Mammary microvascular endothelial cell (primary cell): ENCODE data around the gene TMC6. TPM values are rescaled to one million over a fixed set of nuclear protein-coding genes. Genes with fewer than 3 reads are reported as not detected.

Source experiments
- total RNA-seq: library from RNA; depleted of rRNA; stranded (reverse); fragments of >200 nt; gene quantifications from 2 replicates; pipeline ENCODE4 v1.2.3, GENCODE V29; 2015

TMC6 gene
- total RNA-seq: 35.5 and 43.2 TPM in 2 replicates

GRCh38 chr17:78128551-78129350 is at the start of gene TMC6:
Gene TMC6, minus strand, starts transcription at chr17:78128755. Its CDS starts 1,923 bp downstream, at chr17:78126832.

GRCh38 chr17:78168242-78168902 is 39.8 kb upstream of the TMC6 start, which contains the start of gene SYNGR2:
Gene SYNGR2, plus strand, starts transcription at chr17:78168581. Its CDS starts 36 bp downstream, at chr17:78168617.

GRCh38 chr17:78130437-78131101 is 2.0 kb upstream of the TMC6 start, which contains the start of gene TMC8:
Gene TMC8, plus strand, starts transcription at chr17:78130771. Its CDS starts 818 bp downstream, at chr17:78131589.

Other genes starting within 250 kb of the TMC6 start
- gene TNRC6C, start 170.1 kb downstream of the TMC6 start, total RNA-seq: 2.5 and 18.6 TPM in 2 replicates
- gene TMC8, start 2.0 kb upstream of the TMC6 start, total RNA-seq: 0.07 and 0.30 TPM in 2 replicates
- gene C17orf99, start 17.6 kb upstream of the TMC6 start, total RNA-seq: not detected in 2 replicates
- 42.8 and 57.6 TPM in 2 replicates for gene SYNGR2, start 39.8 kb upstream of the TMC6 start, total RNA-seq
- gene TK1, start 58.3 kb upstream of the TMC6 start, total RNA-seq: 174 and 189 TPM in 2 replicates
- 31.2 and 36.0 TPM in 2 replicates for gene AFMID, start 58.6 kb upstream of the TMC6 start, total RNA-seq
- 68.9 and 105 TPM in 2 replicates for gene BIRC5, start 85.5 kb upstream of the TMC6 start, total RNA-seq
- not detected in 2 replicates for gene TMEM235, start 102.9 kb upstream of the TMC6 start, total RNA-seq
- 42.1 and 42.4 TPM in 2 replicates for gene SOCS3, start 231.3 kb upstream of the TMC6 start, total RNA-seq
- gene PGS1, start 249.9 kb upstream of the TMC6 start, total RNA-seq: 25.2 and 27.6 TPM in 2 replicates